ACC112 (cell line): Measurements from ENCODE around the gene ANKRD1.
A peak's percentile ranks its signal among the peaks of the same experiment; 100 is the strongest.

Experiments
- H2AFZ ChIP-seq: fragments of 200-600 bp; sonication (generic); one replicate; pipeline ENCODE4 v1.6.0; 2017; ENCODE audit warnings: antibody characterized with exemption, low read length; ENCODE audit not compliant: unreplicated experiment
- H3K27ac ChIP-seq: fragments of 200-600 bp; sonication (generic); 2 replicates; pipeline ENCODE4 v1.5.1; 2014; ENCODE audit warnings: low read depth, mild to moderate bottlenecking, antibody characterized with exemption, low read length, moderate library complexity
- H3K27me3 ChIP-seq: fragments of 200-600 bp; sonication (generic); 2 replicates; pipeline ENCODE4 v1.6.1; 2014; ENCODE audit warnings: mild to moderate bottlenecking, antibody characterized with exemption, low read length, moderate library complexity, mixed read lengths; ENCODE audit not compliant: insufficient read depth
- H3K36me3 ChIP-seq: fragments of 200-600 bp; sonication (generic); 2 replicates; pipeline ENCODE4 v1.6.1; 2016; ENCODE audit warnings: mild to moderate bottlenecking, antibody characterized with exemption, low read length, moderate library complexity, mixed read lengths; ENCODE audit not compliant: insufficient read depth
- H3K4me1 ChIP-seq: fragments of 200-600 bp; sonication (generic); one replicate; pipeline ENCODE4 v1.6.1; 2016; ENCODE audit warnings: low read length, mixed read lengths; ENCODE audit not compliant: insufficient read depth, unreplicated experiment, control insufficient read depth
- H3K4me3 ChIP-seq: fragments of 200-600 bp; sonication (generic); 2 replicates; pipeline ENCODE4 v1.5.1; 2014; ENCODE audit warnings: mild to moderate bottlenecking, low read depth, low read length
- H3K79me2 ChIP-seq: fragments of 200-600 bp; sonication (generic); one replicate; pipeline ENCODE4 v1.6.0; 2016; ENCODE audit warnings: low read length; ENCODE audit not compliant: control insufficient read depth, unreplicated experiment, insufficient read depth

The ANKRD1 gene

DNA sequence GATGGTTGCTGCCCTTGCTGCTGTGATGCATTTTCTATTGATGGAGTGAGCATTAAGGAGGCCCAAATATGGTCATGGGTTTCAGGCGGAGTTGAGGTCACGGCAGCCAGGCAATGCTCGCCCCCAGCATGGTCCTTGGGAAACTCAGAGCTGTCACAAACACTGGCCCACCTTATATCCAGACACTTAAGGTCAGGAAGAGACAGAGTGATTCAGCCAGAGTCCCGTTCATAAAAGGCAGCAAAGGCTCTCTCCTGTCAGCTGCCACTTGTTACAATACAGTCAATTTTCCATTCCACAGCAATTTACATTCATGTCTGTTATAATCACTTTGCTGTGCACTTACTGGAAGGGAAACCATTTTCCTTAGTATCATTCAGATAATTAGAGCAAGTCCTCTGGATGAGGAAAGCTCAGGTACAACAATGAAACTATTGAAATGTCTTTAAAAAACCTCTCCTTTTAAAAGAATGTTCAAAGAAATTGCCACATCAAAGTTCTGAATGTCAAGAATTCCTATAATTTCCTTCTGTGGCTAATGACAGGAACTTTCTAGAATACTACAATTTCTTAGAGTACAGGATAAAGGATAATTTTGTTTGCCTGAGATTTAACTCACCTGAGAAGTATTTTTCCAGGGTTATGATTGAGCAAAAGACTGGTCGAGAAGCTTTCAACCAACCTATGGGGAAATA is 14.8 kb upstream of the ANKRD1 start:
- H3K36me3 ChIP-seq: no peaks in the 10 kb centered on the region
- peak overlapping the region; percentile 32 for H2AFZ ChIP-seq
- peaks cover 24% of the 10 kb centered on the region for H3K4me1 ChIP-seq
- no peak overlapping the region for H3K4me3 ChIP-seq
- no peak overlapping the region for H3K27ac ChIP-seq
- no peaks in the 10 kb centered on the region for H3K79me2 ChIP-seq
- H3K27me3 ChIP-seq: no peaks in the 10 kb centered on the region

DNA sequence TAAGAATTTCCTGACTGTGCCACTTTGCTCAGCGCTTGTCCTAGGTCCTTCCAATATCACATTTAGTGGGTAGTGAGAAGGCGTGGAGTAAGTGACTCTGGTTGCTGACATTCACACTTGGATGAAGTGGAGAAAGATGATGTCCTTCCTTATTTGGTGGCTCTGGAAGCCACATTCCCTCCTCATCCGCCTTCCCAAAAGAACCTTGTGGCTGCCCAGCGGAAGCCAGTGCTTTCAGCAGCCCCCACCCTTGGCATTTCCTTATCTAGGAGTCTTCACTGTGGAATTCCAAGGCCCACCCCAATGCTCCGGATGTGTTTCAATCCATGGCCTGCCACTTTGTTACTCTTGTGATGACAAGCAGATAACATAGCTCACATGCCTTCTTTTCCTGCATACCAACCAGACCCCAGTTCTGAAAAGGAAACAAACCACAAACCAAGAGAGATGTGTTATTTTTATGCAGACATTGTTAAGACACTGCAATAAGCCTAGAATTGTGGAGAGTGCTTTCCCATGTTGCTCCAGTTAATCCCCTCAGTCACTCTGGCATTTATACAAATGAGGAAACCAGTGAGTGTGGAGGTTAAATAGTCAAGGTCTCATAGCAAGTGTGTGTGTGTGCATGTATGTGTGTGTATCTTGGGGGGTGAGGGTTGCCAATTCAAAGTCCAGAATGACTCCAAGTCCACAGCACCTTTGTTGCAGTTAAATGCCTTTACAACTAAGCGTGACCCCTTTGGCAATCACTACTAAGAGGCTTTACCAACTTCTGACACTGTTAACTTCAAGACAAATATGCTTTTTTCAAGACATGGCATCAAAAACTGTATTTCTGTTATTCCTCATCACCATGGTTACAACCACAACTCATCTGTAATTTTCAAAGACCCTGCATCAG is 10.3 kb upstream of the ANKRD1 start:
- Histone ChIP-seq H3K79me2 (no peaks in the 10 kb centered on the region), H2AFZ (no peak overlapping the region), H3K36me3 (no peaks in the 10 kb centered on the region), H3K27me3 (no peaks in the 10 kb centered on the region), H3K27ac (peak overlapping the region; percentile 95), H3K4me3 (peak overlapping the region; percentile 45), H3K4me1 (peaks cover 52% of the 10 kb centered on the region)

DNA sequence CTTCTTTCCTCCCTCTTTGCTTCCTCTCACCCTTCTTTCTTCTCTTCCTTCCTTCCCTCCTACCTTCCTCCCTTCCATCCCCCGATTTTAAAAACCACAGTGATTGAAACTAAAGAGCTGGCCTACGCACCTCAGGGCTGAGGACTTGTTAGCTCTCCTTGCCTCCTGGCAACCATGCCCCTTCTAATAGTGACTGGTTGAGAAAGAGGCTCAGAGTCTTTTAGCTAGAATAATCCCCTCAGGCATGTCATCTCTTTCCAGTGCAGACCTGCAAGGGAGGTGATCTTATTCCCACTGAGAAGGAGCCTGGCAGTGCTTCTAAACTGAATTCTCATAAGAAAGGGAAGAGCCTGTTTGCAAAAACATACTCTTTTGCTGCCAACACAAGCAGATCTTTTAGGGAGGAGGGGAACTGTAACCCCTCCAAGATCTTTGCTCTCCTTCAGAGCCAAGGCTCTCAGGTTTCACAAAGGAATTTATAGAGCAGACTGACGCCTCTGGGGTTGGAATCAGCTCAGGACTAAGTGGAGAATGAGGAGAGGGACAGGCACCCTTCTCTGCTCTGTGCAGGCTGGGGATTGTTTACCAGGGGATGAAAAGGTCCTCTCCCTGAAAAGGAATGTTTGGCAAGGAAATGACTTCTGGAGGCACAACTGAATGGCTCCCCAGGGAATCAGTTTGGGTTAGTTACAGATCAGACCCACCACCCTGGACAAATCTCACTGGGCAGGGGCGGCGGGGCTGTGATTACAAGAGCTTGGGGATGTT is 9.4 kb upstream of the ANKRD1 start:
- H3K79me2 ChIP-seq: no peaks in the 10 kb centered on the region
- H3K4me1 ChIP-seq: peaks cover 44% of the 10 kb centered on the region
- H2AFZ ChIP-seq: peak overlapping the region; percentile 12
- no peaks in the 10 kb centered on the region for H3K36me3 ChIP-seq
- no peaks in the 10 kb centered on the region for H3K27me3 ChIP-seq
- peak overlapping the region; percentile 95 for H3K27ac ChIP-seq
- peak overlapping the region; percentile 45 for H3K4me3 ChIP-seq

DNA sequence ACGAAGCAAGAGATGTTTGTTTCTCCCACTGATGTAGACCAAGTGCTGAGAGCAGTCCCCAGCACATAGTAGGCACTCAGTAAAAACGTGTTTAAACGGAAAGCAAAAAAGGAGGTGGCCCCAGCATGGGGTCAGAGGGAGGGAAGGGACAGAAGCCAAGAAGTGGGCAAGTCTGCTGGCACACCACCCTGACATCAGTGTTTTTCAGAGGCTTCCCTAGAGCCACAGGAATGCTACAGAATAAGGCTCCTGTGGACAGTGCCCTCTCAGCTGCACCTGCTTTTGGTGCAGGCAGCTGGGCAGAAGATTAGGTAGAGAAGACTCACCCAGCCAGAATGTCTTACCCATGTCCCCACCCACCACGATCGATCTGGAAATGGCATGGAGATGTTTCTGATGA is 8.3 kb upstream of the ANKRD1 start:
- peaks cover 43% of the 10 kb centered on the region for H3K4me1 ChIP-seq
- no peaks in the 10 kb centered on the region for H3K36me3 ChIP-seq
- H2AFZ ChIP-seq: no peak overlapping the region
- no peaks in the 10 kb centered on the region for H3K27me3 ChIP-seq
- H3K79me2 ChIP-seq: no peaks in the 10 kb centered on the region
- peak overlapping the region; percentile 95 for H3K27ac ChIP-seq
- H3K4me3 ChIP-seq: no peak overlapping the region; the same call in 1 of the 2 replicates

DNA sequence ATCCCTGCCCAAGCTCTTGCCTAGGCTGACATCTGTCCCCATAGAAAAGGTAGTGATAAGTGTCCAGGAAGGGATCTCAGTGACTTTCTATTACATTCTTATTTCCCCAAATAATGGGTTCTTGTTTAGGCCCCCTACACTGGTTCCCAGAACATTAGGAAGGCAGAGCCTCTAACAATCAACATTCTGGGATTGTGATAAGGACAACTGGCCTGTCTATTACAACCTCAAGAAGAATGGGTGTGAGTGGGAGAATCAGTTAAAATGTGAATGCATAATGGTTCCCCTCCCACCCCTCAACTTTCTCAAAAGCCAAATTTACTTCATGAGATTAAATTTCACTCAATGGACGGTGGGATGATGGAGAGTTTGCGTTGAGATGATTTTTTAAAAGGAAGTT is 6.4 kb upstream of the ANKRD1 start:
- Histone ChIP-seq H3K4me3 (no peak overlapping the region), H3K27me3 (no peaks in the 10 kb centered on the region), H3K27ac (no peak overlapping the region), H2AFZ (no peak overlapping the region), H3K36me3 (no peaks in the 10 kb centered on the region), H3K79me2 (no peaks in the 10 kb centered on the region), H3K4me1 (peaks cover 44% of the 10 kb centered on the region)

DNA sequence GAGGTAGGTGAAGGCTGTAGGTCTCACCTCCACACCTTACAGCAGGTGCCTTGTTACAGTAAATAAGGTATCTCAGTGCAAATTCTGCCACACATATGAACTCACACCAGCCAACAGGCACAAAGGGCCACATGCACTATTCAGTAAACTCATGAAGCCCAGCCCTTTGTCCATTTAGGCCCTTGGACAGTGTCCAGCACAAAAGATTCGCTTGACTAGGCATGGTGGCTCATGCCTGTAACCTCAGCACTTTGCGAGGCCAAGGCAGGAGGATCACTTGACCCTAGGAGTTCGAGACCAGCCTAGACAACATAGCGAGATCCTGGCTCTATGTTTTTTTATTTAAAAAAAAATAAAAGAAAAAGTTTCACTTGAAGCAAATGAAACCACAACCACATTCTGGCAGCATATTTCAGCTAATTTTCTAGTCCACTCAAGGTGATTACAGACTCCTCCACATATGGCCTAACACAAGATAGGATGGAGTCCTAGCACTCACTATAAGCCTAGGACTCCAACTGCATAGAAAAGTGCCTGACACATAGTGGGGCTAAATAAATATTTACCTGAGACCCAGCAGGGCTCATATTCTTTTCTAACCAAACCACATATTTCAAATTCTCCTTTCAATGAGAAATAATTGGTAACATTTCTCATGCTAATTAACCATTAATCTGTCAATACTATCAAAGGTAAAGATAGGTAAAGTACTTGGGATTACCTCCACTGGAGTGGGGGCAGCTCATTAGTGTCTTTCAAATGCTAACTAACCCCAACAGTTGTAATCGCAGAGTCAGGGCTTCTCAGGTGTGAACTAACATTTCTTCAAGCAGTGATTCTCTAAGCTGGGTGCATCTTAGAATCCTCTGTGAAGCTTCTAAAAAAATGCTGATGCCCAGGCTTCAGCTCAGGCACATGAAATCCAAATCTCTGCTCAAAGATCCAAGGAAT is 4.5 kb upstream of the ANKRD1 start:
- Histone ChIP-seq H3K27me3 (no peaks in the 10 kb centered on the region), H3K36me3 (0 out of 2 replicates have a peak, but pooled peaks cover 3% of the 10 kb centered on the region), H3K4me3 (no peak overlapping the region), H2AFZ (no peak overlapping the region), H3K27ac (no peak overlapping the region), H3K4me1 (peaks cover 44% of the 10 kb centered on the region), H3K79me2 (peaks cover 7% of the 10 kb centered on the region)

DNA sequence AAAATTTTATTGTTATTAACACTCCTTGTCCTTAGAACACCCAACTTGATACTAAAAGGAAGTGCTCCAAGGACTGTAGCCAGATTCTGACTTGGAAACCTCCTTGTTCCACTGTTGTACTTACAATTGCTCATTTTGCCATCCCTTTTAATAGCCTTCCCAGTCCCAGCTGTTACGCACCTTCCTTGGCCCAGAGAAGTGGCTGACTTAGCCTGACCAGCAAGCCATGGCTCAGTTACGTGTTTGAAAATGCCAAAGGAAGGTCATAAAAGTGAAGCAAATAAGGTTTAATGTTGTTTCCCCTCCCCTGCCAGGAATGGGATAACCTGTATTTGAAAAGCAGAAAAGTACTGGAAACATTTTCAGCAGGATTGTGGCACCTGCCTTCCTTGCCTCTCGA is 3.7 kb upstream of the ANKRD1 start:
- H3K27me3 ChIP-seq: no peaks in the 10 kb centered on the region

DNA sequence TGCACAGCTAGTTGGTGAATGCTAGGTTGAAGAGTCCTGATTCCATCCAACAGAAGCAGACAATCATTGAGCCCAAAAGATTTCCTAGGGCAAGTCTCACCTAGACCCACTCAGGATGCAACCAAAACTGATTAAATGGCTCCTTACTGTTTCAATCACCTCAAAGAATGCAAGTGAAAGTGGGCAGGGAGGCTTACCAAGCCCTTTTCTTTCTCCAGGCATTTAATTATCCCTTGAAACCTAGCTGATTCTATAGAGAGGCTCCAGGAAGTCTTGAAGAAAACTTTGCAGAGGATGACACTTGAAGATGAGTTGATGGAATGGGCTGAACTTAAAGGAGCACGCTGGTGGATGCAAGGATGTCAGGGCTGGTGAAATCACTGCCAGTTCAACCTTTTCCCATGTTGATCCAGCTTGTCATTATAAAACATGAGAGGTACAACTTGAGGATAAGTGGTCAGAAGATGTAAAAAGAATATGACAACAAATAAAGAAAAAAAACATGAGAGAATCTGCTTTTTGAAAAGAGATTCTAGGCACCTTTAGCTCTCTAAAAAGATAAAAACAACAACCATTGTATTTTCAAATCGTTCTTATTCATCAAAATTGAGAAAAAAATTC is 2.3 kb upstream of the ANKRD1 start:
- no peaks in the 10 kb centered on the region for H3K27me3 ChIP-seq
- no peak overlapping the region for H2AFZ ChIP-seq
- H3K79me2 ChIP-seq: peaks cover 28% of the 10 kb centered on the region
- peaks cover 40% of the 10 kb centered on the region for H3K4me1 ChIP-seq
- H3K36me3 ChIP-seq: peaks cover 9% of the 10 kb centered on the region; the same call in 1 of the 2 replicates
- H3K4me3 ChIP-seq: no peak overlapping the region
- no peak overlapping the region for H3K27ac ChIP-seq

More for the DNA sequence above, 3.7 kb upstream of the ANKRD1 start:
- H3K36me3 ChIP-seq: 0 out of 2 replicates have a peak, but pooled peaks cover 4% of the 10 kb centered on the region
- no peak overlapping the region for H2AFZ ChIP-seq
- no peak overlapping the region for H3K4me3 ChIP-seq
- peaks cover 42% of the 10 kb centered on the region for H3K4me1 ChIP-seq
- peaks cover 15% of the 10 kb centered on the region for H3K79me2 ChIP-seq
- no peak overlapping the region for H3K27ac ChIP-seq

DNA sequence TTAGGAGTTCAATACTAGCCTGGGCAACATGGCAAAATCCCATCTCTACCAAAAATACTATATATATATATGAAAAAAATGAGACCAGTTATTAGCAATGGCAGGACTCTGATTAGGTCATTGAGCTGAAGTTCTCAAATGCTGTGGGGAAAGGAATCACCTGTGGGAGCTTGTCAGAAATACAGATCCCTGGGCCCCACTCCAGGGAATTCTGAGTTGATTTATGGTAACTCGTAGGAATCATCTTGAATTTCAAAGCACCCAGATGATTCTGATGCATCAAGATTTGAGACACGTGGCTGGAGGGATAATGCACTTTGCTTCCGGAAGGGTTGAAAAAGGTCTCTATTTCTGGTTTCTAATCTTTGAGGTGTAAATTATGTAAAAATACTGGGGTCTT is 1.0 kb upstream of the ANKRD1 start:
- Histone ChIP-seq H3K27ac (peak overlapping the region; percentile 87), H3K36me3 (peaks cover 22% of the 10 kb centered on the region), H3K27me3 (no peaks in the 10 kb centered on the region)

More for the DNA sequence above, 1.0 kb upstream of the ANKRD1 start:
- Histone ChIP-seq H2AFZ (no peak overlapping the region), H3K4me3 (no peak overlapping the region), H3K79me2 (peaks cover 31% of the 10 kb centered on the region), H3K4me1 (peaks cover 50% of the 10 kb centered on the region)
